GM19035 (cell line): ENCODE results near the gene ST3GAL5.
"Not testable (repeated sequence)": the region's sequence is repeated elsewhere in the genome, so short reads cannot be mapped to it uniquely, and the experiment has no call there.

Source experiments
- ATAC-seq: cut with Tn5 transposase; IDR thresholded peaks from one replicate; pipeline ENCODE4 v1.9.1; 2021; ENCODE audit not compliant: unreplicated experiment

The ST3GAL5 gene

GRCh38 chr2:85840091-85840490 is 48.7 kb downstream of the ST3GAL5 start:
- no peak for ATAC-seq

GRCh38 chr2:85839461-85839860 is 49.3 kb downstream of the ST3GAL5 start:
- no peak for ATAC-seq

GRCh38 chr2:85838641-85839040 is 50.1 kb downstream of the ST3GAL5 start:
- ATAC-seq: no peak

GRCh38 chr2:85838181-85838580 is 50.6 kb downstream of the ST3GAL5 start:
- ATAC-seq: no peak

- no peak for ATAC-seq
Observed at GRCh38 chr2:85834466-85834865, 54.3 kb downstream of the ST3GAL5 start.

- no peak for ATAC-seq
Observed at GRCh38 chr2:85831735-85832134, 57.1 kb downstream of the ST3GAL5 start.

- ATAC-seq: no peak
Observed at GRCh38 chr2:85830645-85831044, 58.1 kb downstream of the ST3GAL5 start.

- not testable (repeated sequence) for ATAC-seq
Observed at GRCh38 chr2:85829394-85829793, 59.4 kb downstream of the ST3GAL5 start.

- no peak for ATAC-seq
Observed at GRCh38 chr2:85828725-85829124, 60.1 kb downstream of the ST3GAL5 start.

- no peak for ATAC-seq
Observed at GRCh38 chr2:85827879-85828569, 60.8 kb downstream of the ST3GAL5 start.

GRCh38 chr2:85826990-85827878 is 61.6 kb downstream of the ST3GAL5 start:
- peak; percentile 81 for ATAC-seq

GRCh38 chr2:85823951-85824350 is 64.8 kb downstream of the ST3GAL5 start:
- no peak for ATAC-seq

- no peak for ATAC-seq
Observed at GRCh38 chr2:85822766-85823165, 66.0 kb downstream of the ST3GAL5 start.

- ATAC-seq: no peak
Observed at GRCh38 chr2:85819811-85820510, 68.8 kb downstream of the ST3GAL5 start.

GRCh38 chr2:85814802-85815550 is 73.8 kb downstream of the ST3GAL5 start:
- no peak for ATAC-seq

GRCh38 chr2:85813982-85814801 is 74.6 kb downstream of the ST3GAL5 start:
- ATAC-seq: no peak

GRCh38 chr2:85813211-85813981 is 75.4 kb downstream of the ST3GAL5 start:
- ATAC-seq: no peak

- ATAC-seq: no peak
Observed at GRCh38 chr2:85812094-85812735, 76.6 kb downstream of the ST3GAL5 start.
